Fibroblast of the aortic adventitia (primary cell): ENCODE data around the gene AOC1. TPM values are rescaled to one million over a fixed set of nuclear protein-coding genes. Genes with fewer than 3 reads are reported as not detected.
A peak's percentile ranks its signal among the peaks of the same experiment; 100 is the strongest.

ENCODE experiments used
- DNase-seq: peaks from one replicate; pipeline ENCODE4 v3.0.0-alpha.2; 2010; ENCODE audit warnings: low read depth
- H3K4me3 ChIP-seq: 2 replicates; pipeline ENCODE4 v1.5.1; 2011; ENCODE audit warnings: low read depth, mild to moderate bottlenecking, control low read depth, low read length, moderate library complexity
- CTCF ChIP-seq: IDR thresholded peaks from 2 replicates; pipeline ENCODE4 v1.5.1; 2011; ENCODE audit warnings: mild to moderate bottlenecking, low read length, control low read depth, inconsistent platforms; ENCODE audit not compliant: insufficient read depth
- total RNA-seq: library from RNA; depleted of rRNA; stranded (reverse); fragments of >200 nt; gene quantifications from 2 replicates; pipeline ENCODE4 v1.2.3, GENCODE V29; 2012; ENCODE audit warnings: low replicate concordance

Gene AOC1
- total RNA-seq, 1 donor: not detected

- no peak for TF ChIP-seq CTCF
- H3K4me3 ChIP-seq: no peak overlapping the region
- DNase-seq: no peak
These were observed 43.5 kb downstream of the AOC1 start for GRCh38 chr7:150895809-150896208.

- DNase-seq: no peak
- H3K4me3 ChIP-seq: no peak overlapping the region
- TF ChIP-seq CTCF: no peak
These were observed 44.4 kb downstream of the AOC1 start for GRCh38 chr7:150896562-150897209.

GRCh38 chr7:150897502-150898474 lies 45.5 kb downstream of the AOC1 start:
- TF ChIP-seq CTCF: no peak
- DNase-seq: no peak

GRCh38 chr7:150898475-150899011 lies 46.2 kb downstream of the AOC1 start:
- H3K4me3 ChIP-seq: no peak overlapping the region
- peak; percentile 67 for DNase-seq
- TF ChIP-seq CTCF: peak; percentile 90

More at GRCh38 chr7:150897502-150898474, 45.5 kb downstream of the AOC1 start:
- no peak overlapping the region for H3K4me3 ChIP-seq

- H3K4me3 ChIP-seq: no peak overlapping the region
- no peak for TF ChIP-seq CTCF
- no peak for DNase-seq
These were observed 48.4 kb downstream of the AOC1 start for GRCh38 chr7:150900675-150901074.

GRCh38 chr7:150901160-150902035 lies 49.1 kb downstream of the AOC1 start:
- TF ChIP-seq CTCF: no peak

More at GRCh38 chr7:150901160-150902035, 49.1 kb downstream of the AOC1 start:
- no peak overlapping the region for H3K4me3 ChIP-seq
- no peak for DNase-seq
